Astrocyte of the spinal cord (primary cell): ENCODE measurements around the gene DAGLB.
A peak's percentile ranks its signal among the peaks of the same experiment; 100 is the strongest.

Experiments
- DNase-seq: peaks from one replicate; pipeline ENCODE4 v3.0.0; 2011; ENCODE audit warnings: low read depth, low spot score
- H3K4me3 ChIP-seq: 2 replicates; pipeline ENCODE4 v1.5.1; 2011; ENCODE audit warnings: low read depth, mild to moderate bottlenecking, low read length, moderate library complexity
- CTCF ChIP-seq: IDR thresholded peaks from 2 replicates; pipeline ENCODE4 v1.5.1; 2012; ENCODE audit warnings: low read depth, mild to moderate bottlenecking, low read length, inconsistent platforms
- in situ Hi-C: cut with HindIII; loops from 2 replicates; pipeline ENCODE4 v1.10.0; 2017; ENCODE audit warnings: low sequenced_read_pairs

The DAGLB gene

GRCh38 chr7:6394114-6394513, 53.6 kb downstream of the DAGLB start:
- TF ChIP-seq CTCF = no peak
- in situ Hi-C loops = no loop called here
- DNase-seq = no peak
- no peak overlapping the region for H3K4me3 ChIP-seq

DNA sequence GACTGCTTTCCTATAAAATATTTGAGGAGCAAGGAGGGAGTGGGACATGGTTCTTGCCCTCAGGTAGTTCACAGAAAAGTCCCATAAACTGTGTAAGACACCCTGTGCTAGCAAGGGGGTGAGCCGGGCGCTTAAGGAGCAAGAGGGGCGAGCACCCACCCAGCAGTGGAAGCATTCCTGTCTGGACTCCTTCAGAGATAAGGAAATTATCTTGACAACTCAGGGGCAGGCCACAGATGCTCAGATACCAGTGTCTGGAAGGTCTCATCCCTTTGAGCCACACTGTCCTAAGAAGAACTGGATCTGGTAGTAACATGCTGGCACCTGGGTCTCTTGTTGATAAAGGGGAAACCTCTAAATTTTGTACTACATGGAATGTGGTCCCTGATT, 54.1 kb downstream of the DAGLB start:
- TF ChIP-seq CTCF = no peak
- in situ Hi-C loops = no loop called here
- DNase-seq = no peak
- no peak overlapping the region for H3K4me3 ChIP-seq

DNA sequence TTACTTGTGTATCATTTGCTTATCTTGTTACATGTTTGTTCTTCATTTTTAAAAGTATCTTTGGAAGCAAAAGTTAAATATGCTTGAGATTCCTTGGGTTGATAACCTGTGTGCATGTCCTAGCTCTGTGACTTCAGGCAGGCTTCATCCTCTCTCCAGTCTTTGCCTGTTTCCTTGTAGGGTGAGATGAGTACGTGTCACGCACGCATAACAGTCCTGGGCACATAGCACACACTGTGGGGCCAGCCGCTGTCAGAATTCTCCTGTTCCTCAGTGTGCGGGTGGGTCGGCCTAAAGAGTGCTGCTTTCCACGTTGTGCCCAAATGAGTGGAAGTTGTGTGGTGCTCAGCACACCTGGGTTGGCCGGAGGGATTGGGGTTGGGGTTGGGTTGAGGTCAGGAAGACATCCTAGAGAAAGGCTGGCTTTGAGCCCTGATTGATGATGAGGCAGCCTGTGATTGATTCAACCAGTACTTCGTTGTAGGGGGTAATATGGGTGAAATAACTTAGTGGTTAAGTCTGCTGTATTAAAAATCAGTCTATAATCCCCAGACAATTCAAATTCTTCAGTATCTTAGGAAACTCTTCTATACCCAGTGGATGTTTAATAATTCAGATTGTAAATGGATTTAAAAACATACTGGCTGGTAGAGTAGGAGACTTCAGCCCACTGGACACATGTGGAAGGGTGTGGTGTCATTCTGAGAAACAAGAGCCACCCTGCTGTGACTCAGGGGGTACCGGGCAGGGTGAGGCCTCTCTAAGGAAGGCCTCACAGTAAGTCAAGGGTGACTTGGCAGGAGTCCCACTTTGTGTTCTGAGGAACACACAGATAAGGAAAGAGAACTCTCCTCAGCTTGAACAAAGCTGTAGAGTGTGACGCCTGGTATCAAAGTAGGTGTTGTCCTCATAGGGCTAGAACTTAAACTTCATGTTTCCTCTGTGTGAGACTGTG, 54.8 kb downstream of the DAGLB start:
- peak; percentile 72 for DNase-seq
- no peak overlapping the region for H3K4me3 ChIP-seq
- in situ Hi-C loops = no loop called here
- TF ChIP-seq CTCF = no peak

- H3K4me3 ChIP-seq = no peak overlapping the region
- in situ Hi-C loops = no loop called here
- DNase-seq = no peak
- no peak for TF ChIP-seq CTCF
Measured at GRCh38 chr7:6389728-6390127, 58.0 kb downstream of the DAGLB start.

DNA sequence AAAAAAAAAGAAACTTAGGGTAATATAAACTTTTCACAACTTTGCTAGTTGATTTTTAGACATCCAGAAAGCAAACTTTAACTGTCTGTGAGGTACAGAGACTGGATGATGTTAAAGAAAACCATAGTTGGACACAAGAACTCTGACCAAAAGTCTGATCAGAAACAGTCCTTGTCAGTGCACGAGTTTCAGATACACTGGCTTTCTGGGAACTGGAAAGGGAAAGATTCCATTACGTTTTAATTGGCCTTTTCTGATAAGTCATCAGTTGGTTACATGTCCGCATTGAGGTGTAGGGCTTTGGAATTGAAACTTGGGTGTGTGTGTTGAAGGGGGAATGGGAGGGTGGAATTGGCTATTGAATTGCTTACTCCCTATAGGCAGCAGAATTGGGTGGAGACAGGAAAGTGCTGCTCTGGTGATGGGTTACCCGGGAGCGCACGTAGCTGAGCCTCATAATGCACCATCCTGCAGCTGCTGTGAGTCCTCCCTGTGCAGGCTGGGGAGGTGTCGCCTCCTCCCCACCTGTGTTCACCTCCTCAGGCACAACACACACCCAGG, 59.9 kb downstream of the DAGLB start:
- no peak for TF ChIP-seq CTCF
- H3K4me3 ChIP-seq = no peak overlapping the region
- DNase-seq = no peak
- in situ Hi-C loops = no loop called here

DNA sequence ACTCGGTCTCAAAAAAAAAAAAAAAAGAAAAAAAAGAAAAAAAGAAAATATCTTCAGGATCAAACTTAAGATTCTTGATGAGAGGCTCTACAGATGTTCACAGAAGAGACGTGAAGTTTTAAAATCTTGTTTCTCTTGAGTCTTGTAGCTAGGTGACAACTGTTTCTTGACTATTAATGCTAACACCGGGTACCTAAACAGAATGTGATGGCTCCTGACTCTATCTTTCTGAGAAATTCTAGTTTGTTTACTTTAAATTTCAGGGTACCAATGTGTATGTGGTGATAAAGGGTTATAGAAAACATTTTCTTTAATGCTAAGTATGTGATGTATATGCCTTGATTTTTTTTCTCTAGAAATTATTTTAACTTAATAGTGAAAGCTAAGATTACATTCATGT, 61.0 kb downstream of the DAGLB start:
- no peak for TF ChIP-seq CTCF
- DNase-seq = no peak
- no peak overlapping the region for H3K4me3 ChIP-seq
- in situ Hi-C loops = no loop called here
